Measurements from ENCODE around the gene FXYD2. TPM values are rescaled to one million over a fixed set of nuclear protein-coding genes. Genes with fewer than 3 reads are reported as not detected.

FXYD2 gene
- total and polyA plus RNA-seq, 9 of the 15 experiments (the other 6 are each of a cell fraction or from before 2014, with no cell fraction given) = not detected

DNA sequence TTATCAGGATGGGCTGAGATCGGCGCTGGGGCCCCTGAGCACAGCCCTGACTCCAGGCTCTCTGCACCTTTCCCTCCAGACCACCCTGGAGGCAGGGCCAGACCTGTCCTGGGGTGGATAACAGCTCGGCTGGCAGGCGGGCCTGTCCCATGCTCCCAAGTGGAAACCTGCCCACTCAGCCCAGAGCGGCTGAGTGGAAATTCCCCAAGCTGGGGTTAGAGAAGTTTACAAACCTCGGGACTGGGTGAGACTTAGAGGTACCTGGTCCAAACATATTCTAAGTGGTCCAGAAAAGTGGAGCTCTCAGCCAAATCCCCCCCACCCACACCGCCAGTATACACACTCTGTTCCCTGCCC, 4.8 kb upstream of the FXYD2 start:
- no TSS peak for BruUV-seq (replicated peaks)
- H3K27me3 ChIP-seq (ENCODE audit: control insufficient read depth in 2 of 2, insufficient read depth in 2 of 2, low read length in 2 of 2) = peaks cover 22 to 84% of the 10 kb centered on the region in 2 experiments; a peak in 4 of 5 replicates
- CTCF ChIA-PET (ENCODE audit: low intra/inter-chr PET ratio) = no interaction called here
- 2% methylated on average over 7 of the region's 7 CpGs for WGBS (ENCODE audit: insufficient coverage, low coverage, missing lambda C conversion rate)
- in situ Hi-C loops (cut with MboI) (no loop called here), intact Hi-C loops (cut with micrococcal nuclease) (no loop called here)
- H2AFZ ChIP-seq (ENCODE audit: low read depth, low read length) = no peak overlapping the region
- DNase-seq (ENCODE audit: extremely low read depth in 1 of 4, low spot score in 3 of 4) = no peak
- ATAC-seq = no peak; the same call in 1 of the 3 replicates
- H3K4me1 ChIP-seq (replicated peaks in 1 of 2; ENCODE audit: control insufficient read depth in 2 of 2, insufficient read depth in 2 of 2, low read length in 2 of 2) = peaks cover 0 to 17% of the 10 kb centered on the region in 2 experiments; a peak in 1 of 5 replicates
- no peaks in the 10 kb centered on the region for H3K36me3 ChIP-seq (ENCODE audit: control insufficient read depth, insufficient read depth, low read length)
- H3K9ac ChIP-seq (ENCODE audit: insufficient read depth in 1 of 2, low read depth in 2 of 2, low read length in 2 of 2) = no peak overlapping the region
- H3K9me3 ChIP-seq (replicated peaks; ENCODE audit: control insufficient read depth, insufficient read depth, low read depth, low read length) = no peaks in the 10 kb centered on the region
- H4K20me1 ChIP-seq (replicated peaks; ENCODE audit: control insufficient read depth, insufficient read depth, low read length) = no peaks in the 10 kb centered on the region
- no peaks in the 10 kb centered on the region for H3K79me2 ChIP-seq (ENCODE audit: control insufficient read depth, insufficient read depth, low read length)
- H3K27ac ChIP-seq (ENCODE audit: extremely low read depth, low read depth, low read length) = no peak overlapping the region
- no peaks in the 10 kb centered on the region for H3K9me1 ChIP-seq (ENCODE audit: control insufficient read depth, insufficient read depth, low read length)
- no peak for FAIRE-seq
- POLR2A ChIA-PET = no interaction called here
- no peak overlapping the region for H3K4me3 ChIP-seq
- no peak overlapping the region for H3K4me2 ChIP-seq (ENCODE audit: insufficient read depth, low read length)
- TF ChIP-seq PHF21A (IDR thresholded peaks at IDR 0.05; ENCODE audit: borderline replicate concordance, low read depth) (no peak), FOXA3 (CRISPR knock-in tag; conservative IDR thresholded peaks at IDR 0.05 in 1 of 2, IDR thresholded peaks at IDR 0.05 in 1 of 2) (no peak), SRSF9 (IDR thresholded peaks at IDR 0.05; ENCODE audit: borderline replicate concordance, low read depth, low read length) (no peak), STAT5B (CRISPR knock-in tag; IDR thresholded peaks at IDR 0.05) (no peak), SAP30 (IDR thresholded peaks at IDR 0.05; ENCODE audit: borderline replicate concordance, insufficient read depth, low read depth, low read length, poor library complexity, severe bottlenecking) (no peak), FUS (optimal IDR thresholded peaks at IDR 0.05; ENCODE audit: low read depth, low read length) (no peak), KAT2B (IDR thresholded peaks at IDR 0.05; ENCODE audit: low read depth, low read length) (no peak), OTX1 (CRISPR knock-in tag; IDR thresholded peaks at IDR 0.05) (no peak), SRSF3 (IDR thresholded peaks at IDR 0.05; ENCODE audit: insufficient read depth, low read length) (no peak), NFXL1 (CRISPR knock-in tag; IDR thresholded peaks at IDR 0.05) (no peak), MXI1 (IDR thresholded peaks at IDR 0.05; ENCODE audit: low read depth, low read length) (no peak), ASH1L (IDR thresholded peaks at IDR 0.05; ENCODE audit: borderline replicate concordance, low read depth, partially characterized antibody) (no peak), FIP1L1 (IDR thresholded peaks at IDR 0.05; ENCODE audit: low read depth, low read length, poor library complexity, severe bottlenecking) (no peak), GATAD2A (IDR thresholded peaks at IDR 0.05) (no peak), ZFPM2 (CRISPR knock-in tag; IDR thresholded peaks at IDR 0.05) (no peak)
- TF ChIP-seq, protein P1, sequence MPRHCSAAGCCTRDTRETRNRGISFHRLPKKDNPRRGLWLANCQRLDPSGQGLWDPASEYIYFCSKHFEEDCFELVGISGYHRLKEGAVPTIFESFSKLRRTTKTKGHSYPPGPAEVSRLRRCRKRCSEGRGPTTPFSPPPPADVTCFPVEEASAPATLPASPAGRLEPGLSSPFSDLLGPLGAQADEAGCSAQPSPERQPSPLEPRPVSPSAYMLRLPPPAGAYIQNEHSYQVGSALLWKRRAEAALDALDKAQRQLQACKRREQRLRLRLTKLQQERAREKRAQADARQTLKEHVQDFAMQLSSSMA (CRISPR knock-in tag; IDR thresholded peaks at IDR 0.05) = no peak
- TF ChIP-seq, protein P2, sequence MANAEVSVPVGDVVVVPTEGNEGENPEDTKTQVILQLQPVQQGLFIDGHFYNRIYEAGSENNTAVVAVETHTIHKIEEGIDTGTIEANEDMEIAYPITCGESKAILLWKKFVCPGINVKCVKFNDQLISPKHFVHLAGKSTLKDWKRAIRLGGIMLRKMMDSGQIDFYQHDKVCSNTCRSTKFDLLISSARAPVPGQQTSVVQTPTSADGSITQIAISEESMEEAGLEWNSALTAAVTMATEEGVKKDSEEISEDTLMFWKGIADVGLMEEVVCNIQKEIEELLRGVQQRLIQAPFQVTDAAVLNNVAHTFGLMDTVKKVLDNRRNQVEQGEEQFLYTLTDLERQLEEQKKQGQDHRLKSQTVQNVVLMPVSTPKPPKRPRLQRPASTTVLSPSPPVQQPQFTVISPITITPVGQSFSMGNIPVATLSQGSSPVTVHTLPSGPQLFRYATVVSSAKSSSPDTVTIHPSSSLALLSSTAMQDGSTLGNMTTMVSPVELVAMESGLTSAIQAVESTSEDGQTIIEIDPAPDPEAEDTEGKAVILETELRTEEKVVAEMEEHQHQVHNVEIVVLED (CRISPR knock-in tag; IDR thresholded peaks at IDR 0.05) = no peak
- TF ChIP-seq, protein P3, sequence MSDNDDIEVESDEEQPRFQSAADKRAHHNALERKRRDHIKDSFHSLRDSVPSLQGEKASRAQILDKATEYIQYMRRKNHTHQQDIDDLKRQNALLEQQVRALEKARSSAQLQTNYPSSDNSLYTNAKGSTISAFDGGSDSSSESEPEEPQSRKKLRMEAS (CRISPR knock-in tag; IDR thresholded peaks at IDR 0.05) = no peak
